DMS 273 (cell line): ENCODE measurements around the gene ZNF740.
"Not testable (repeated sequence)": the region's sequence is repeated elsewhere in the genome, so short reads cannot be mapped to it uniquely, and the experiment has no call there.

Source experiments
- DNase-seq: peaks from one replicate; lab custom pipeline; 2025; ENCODE audit not compliant: unreplicated experiment; lab: John Stamatoyannopoulos, UW

ZNF740 gene, protein sequence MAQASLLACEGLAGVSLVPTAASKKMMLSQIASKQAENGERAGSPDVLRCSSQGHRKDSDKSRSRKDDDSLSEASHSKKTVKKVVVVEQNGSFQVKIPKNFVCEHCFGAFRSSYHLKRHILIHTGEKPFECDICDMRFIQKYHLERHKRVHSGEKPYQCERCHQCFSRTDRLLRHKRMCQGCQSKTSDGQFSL

DNA sequence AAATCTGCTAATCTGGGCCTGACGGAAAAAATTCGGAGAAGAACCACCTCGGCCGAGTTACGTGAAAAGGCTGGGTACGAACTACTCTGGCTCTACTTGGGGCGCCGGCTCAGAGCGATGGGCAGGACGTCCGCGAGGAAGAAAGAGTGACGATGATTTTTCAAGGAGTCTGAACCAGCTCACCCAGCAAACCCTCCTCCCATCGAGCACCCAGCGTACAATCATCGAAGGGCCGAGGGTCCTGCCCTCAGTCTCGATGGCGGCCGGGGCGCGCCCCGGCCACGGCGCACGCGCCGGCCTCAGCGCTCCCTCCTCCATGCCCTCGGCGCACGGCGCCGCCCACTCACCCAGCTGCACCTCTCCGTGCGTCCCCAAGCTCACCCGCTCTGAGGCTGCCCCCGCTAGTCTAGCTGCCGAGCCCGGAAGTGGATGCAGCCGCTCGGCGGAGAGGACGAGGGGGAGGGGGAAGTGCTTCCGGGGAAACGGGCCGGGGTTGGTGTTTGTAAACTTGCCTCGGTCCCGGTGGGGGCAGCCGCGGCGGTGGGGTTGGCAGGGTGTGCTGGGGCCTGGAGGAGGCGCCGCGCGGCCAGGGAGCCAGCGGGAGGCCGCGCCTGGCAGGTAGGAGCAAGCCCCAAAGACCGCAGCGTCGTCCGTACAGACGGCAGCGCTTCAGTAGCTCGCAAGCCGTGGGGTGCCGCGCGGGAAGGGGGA, at the start of gene ZNF740, which contains the start of gene CSAD:
Gene ZNF740 (plus strand): TSS at position 503 of the 711 bp plus-strand sequence. CDS start 1,262 bp downstream, outside the sequence.
Gene CSAD (minus strand): TSS at position 706 of the 711 bp plus-strand sequence. CDS start 7,455 bp downstream, outside the sequence.
- DNase-seq: peak; percentile 97

DNA sequence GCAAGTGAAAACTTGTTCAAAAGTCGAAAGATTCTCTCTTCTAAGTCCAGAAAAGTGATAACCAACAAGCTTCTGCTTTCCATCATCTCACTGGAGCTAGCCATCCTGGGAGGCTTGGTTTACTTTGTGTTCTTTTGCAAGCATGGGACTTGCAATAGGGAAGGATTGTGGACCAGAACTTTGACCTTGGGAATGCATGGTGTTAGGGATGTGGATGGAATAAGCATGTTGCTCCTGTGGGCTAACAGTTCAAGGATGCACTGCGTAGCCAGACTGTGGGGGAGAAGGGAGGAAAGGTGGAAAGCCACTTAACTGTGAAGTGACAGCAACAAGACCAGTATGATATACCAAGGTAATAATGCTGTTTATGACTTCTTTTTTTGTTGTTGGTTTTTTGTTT, 48.7 kb upstream of the ZNF740 start:
- DNase-seq: no peak

DNA sequence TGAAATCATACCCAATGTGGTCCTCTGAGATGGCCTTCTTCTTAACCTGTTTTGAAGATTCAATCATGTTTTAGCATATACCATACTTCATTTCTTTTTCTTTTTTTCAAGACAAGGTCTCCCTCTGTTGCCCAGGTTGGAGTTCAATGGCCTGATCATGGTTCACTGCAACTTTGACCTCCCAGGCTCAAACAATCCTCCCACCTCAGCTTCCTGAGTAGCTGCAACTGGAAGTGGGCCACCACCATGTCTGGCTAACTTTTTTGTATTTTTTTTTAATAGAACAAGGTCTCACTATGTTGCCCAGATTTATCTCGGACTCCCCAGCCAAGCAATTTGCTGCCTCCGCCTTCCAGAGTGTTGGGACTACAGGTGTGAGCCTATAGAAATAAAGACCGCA, 46.8 kb upstream of the ZNF740 start:
- DNase-seq: no peak

DNA sequence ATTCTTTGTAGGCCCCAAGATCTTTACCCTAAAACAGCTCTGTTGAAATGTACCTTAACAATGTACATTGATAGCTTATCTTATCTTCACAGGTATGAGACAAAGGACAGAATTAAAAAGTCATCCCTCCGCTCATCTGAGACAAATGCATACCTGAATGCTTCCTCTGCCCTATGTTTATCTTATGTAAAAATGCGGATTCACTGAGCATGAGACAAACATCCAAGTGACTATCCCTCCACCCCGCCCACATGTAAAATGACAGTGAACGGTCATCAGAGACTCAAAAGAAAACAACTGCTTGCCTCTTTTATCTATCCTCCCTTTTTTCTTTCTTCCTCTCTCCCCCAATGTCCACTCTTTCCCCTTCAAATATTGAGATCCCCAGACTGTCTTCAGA, 37.2 kb upstream of the ZNF740 start:
- DNase-seq: no peak

DNA sequence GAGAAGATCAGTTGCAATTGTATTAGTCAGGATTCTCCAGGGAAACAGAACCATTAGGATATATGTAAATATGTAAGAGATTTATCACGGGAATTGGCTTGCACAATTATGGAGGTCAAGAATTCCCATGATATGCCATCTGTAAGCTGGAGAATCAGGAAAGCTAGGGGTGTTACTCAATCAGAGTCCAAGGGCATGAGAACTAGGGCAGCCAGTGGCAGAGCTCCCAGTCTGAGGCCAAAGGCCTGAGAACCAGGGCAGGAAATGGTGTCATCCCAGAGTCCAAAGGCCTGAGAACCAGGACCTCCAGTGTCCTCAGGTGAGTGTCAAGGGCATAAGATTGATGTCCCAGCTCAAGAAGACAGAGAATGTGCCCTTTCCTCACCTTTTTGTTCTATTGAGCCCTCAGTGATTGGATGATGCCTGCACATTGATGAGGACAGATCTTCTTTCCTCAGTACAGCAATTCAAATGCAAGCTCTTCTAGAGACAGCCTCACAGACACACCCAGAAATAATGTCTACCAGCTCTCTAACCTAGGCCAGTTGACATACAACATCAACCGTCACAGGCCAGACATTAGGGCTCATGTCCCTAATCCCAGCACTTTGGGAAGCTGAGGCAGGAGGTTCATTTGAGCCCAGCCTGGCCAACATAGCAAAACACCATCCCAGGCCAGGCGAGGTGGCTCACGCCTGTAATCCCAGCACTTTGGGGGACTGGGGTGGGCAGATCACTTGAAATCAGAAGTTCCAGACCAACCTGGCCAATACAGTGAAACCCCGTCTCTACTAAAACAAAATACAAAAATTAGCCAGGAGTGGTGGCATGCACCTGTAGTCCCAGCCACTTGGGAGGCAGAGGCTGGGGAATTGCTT, 34.9 kb upstream of the ZNF740 start:
- no peak for DNase-seq

DNA sequence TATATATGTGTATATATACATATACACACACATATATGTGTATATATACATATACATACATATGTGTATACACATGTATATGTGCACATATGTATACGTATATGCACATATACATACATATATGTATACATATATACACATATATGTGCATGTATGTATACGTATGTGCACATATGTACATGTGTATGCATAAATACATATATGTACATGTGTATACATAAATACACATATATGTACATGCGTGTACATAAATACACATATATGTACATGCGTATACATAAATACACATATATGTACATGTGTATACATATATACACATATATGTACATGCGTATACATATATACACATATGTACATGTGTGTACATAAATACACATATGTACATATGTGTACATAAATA, 33.3 kb upstream of the ZNF740 start:
- no peak for DNase-seq

DNA sequence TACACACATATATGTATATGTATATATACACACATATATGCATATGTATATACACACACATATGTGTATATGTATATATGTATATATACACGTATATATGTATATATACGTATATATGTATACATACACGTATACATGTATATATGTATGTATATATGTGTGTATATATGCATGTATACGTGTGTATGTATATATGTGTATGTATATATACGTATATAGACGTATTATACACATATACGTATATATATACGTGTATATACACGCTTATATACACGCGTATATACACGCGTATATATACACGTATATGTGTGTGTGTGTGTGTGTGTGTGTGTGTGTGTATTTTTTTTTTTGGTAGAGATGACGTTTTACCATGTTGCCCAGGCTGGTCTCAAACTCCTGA, 32.9 kb upstream of the ZNF740 start:
- DNase-seq: no peak

DNA sequence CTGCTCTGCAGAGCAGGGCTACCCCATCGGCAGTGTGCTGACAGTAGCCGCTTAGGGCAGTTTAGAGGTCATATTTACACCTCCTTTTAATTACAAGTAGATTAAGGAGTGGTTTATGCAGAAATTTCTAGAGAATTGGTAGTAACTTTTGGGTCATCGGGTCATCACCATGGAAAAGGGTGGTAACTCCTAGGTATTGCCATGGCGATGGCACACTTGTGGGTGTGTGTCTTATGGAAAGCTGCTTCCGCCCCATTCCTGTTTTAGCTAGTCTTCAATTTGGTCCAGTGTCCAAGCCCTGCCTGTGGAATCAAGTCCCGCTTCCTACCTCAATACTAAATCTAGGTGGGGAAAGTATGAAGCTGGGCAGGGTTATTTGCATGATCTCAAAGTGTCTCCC, 29.5 kb upstream of the ZNF740 start:
- DNase-seq: no peak

DNA sequence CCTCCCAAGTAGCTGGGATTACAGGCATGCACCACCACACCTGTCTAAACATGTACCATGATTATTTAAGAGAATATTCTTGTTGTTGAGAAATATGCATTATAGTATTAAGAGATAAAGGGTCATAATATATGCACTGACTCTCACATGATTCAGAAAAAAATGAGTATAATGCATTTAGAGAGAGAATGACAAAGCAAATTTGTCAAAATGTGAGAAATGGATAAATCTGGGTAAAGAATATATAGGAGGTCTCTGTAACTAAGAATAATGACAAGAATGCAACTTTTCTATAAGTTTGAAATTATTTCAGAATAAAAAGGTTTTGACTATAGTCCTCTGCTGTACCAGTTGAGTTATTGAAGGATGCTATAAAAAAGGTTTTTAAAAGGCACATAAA, 28.1 kb upstream of the ZNF740 start:
- no peak for DNase-seq

DNA sequence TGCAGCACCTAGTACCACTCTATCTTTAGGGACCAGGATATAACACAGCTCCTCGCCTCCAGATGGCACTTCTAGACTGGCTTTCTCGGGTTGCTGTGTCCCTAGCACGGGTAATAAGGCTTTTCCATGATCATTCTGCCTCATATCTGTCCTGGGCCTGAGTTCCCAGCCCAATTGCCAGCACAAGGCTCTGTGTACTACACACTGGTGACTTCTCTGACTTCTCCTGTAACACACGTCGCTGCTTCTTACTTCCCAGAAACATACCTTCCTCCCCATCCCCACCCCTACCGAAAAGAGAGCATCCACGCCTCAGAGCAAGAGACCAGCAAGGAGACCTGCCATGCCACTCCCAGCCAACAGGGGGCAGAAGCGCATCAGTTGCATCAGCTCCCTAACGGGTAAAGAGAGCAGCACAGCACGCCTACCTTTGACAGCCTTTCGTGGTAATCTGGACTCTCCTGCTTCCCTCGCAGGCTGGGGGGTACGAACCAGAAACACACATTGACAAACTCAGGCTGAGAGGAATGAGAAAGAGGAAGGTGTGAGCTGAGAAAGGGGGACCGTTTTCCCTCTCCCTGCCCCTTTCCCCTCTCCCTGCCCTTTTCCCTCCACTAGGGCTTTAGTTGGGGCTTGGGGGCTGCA, 21.2 kb upstream of the ZNF740 start:
- DNase-seq: peak; percentile 86

DNA sequence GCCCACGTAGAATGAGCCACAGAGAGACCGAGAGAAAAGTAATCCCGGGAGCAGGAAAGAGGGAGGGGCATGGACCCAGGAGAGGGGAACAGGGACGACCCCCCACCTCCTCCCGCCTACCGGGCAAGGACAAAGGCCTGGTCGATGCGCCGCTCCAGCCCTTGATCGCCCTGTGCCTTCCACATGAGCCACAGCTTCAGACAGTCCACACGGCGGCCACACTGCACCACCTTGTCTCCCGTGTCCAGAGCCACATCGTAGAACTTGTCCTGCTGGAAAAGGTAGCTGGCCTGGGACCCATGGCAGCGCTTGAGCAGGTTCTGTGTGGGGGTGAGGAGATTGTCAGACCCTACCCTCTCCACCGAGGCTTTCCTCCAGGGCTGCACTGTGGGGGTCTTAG, 20.5 kb upstream of the ZNF740 start:
- no peak for DNase-seq

DNA sequence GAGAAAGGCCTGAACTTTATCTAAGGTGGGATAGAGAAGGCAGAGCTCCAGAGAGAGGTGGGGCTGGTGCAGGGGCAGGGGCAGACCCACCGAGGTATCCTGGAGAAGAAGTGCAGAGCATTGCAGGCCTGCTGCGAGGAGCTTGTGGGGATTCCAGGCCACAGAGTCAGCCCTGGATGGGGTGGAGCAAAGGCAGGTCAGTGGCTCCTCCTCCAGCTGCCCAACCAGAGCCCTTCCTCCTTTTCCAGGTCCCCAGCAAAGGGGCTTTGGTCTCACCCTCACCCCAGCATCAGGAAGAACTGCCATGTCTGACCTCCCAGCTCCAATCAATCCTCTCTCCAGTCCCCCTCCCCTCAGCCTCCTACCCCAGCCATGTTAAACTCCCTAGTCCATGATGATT, 19.8 kb upstream of the ZNF740 start:
- DNase-seq: no peak

DNA sequence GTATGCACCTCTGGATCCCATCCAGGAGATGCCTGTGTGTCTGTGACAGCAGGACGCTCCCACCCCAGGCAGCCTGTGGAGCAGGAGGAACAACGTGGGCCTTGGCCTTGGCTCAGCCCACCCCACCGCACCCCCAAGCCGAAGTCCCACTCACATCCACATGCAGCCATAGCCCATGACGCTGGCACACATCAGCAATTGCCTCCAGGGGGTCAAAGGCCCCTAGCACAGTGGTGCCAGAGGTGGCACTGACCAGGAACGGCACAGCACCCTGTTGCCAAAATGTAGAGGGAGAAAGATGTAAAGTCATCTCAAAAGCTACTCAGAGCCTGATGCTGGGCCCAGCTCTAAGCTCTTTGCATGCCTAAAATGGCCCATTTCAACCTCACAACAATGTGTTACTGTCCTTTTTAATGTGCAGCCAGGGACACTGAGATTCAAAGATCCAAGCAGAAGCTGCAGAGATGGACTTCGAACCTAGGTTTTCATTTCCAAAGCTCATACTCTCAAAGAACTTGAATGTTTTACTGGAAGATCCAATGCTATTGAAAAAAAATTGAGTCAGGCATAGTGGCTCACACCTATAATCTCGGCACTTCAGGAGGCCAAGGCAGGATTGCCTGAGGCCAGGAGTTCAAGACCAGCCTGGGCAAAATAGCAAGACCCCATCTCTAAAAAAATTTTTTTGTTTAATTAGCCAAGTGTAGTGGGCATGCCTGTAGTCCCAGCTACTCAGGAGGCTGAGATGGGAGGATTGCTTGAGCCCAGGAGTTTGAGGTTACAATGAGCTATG, 19.2 kb upstream of the ZNF740 start:
- DNase-seq: no peak

DNA sequence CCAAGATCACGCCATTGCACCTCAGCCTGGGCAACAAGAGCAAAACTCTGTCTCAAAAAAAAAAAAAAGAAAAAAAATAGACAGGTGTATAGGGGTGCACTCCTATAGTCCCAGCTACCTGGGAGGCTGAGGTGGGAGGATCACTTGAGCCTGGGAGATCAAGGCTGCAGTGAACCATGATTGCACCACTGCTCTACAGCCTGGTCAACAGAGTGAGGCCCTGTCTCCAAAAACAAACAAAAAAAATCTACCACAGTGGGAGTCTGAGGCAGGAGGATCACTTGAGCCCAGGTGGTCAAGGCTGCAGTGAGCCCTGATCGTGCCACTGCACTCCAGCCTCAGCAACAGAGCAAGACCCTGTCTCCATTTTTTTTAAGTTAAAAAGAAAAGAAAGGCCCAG, 17.5 kb upstream of the ZNF740 start:
- DNase-seq: not testable (repeated sequence)

DNA sequence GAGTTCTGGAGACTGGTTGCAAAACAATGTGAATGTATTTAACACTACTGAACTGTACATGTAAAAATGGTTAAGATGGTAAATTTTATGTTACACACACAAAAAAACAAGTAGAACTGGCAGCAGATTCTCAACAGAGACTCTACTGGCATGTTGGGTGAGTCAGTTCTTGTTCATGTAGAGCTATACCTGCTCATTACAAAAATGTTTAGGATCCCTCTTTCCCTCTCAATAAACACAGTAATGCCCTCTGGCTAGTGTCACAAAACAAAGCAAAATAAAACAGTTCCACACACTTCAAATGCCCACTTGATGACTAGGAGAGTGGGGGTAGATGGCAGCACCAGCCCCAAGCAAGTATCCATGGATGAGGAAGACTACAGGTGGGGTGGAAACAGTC, 13.7 kb upstream of the ZNF740 start:
- DNase-seq: no peak

DNA sequence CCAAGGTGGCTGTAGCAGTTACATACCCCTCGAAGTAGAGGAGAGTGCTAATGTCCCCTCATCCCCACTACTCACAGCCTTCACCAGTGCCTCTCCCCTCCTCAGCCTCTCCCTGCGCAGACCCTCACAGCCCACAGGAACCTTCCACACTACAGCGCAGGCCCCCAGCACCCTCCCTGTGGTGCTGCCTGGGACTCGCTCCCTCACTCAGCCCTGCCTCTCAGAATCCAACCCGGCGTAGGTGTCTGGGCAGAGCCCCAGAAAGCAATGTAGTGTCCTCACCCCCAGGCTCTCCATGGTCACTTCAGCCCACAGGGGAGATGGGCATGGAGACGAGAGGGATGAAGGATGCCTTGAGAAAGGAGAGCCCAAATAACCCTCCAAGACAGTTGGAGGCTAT, 10.9 kb upstream of the ZNF740 start:
- DNase-seq: no peak

DNA sequence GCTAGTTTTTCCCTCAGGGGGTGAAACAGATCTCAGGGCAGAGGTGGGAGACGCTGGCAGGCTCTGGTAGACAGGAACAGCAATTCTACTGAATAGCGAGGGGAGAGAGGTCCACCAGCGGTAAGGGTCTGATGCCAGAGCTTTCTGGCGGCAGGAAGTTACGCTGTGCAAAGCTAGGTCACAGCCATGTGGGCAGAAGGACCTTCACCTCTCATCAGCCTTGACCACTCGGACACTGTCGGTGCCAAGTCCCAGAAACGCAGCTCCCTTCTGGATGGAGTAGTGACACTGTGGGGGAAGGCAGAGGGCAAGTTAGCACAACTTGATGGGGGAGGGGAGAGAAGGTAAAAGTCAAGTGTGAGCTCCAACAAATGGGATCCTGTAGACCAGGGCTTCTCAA, 10.3 kb upstream of the ZNF740 start:
- no peak for DNase-seq

DNA sequence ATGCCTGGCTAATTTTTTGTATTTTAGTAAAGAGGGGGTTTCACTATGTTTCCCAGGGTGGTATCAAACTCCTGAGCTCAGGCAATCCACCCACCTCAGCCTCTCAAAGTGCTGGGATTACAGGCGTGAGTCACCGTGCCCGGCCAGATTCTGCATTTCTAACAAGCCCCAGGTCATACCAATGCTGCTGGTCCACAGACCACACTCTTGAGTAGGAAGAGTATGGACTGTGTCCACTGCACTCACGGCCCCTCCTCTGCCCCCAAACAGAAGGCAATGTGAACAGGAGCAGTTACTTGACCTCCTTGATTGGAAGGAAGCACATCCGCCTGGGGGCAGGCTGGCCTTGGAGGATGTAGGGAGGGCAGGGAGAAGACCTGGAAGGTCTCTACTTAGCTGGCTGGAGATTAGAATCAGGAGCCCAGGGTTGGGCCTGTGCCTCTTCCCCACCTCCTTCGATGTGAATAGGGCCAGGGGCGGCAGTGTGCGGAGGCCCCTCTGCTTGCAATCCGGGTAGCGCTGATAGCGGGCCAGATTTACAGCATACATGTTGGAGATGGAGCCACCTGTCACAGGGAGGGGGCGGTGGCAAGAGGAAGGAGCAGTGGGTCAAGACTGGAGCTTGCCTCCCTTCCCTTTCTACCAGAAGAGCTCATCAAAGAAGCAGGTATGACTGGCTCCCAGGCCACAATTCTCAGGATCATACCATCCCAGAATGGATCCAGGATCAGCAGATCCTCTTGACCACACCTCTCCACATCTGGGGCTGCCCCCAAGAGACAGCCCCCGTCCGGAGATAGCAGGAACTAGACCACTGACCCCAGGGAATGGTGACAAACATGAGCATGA, 9.4 kb upstream of the ZNF740 start:
- DNase-seq: no peak

DNA sequence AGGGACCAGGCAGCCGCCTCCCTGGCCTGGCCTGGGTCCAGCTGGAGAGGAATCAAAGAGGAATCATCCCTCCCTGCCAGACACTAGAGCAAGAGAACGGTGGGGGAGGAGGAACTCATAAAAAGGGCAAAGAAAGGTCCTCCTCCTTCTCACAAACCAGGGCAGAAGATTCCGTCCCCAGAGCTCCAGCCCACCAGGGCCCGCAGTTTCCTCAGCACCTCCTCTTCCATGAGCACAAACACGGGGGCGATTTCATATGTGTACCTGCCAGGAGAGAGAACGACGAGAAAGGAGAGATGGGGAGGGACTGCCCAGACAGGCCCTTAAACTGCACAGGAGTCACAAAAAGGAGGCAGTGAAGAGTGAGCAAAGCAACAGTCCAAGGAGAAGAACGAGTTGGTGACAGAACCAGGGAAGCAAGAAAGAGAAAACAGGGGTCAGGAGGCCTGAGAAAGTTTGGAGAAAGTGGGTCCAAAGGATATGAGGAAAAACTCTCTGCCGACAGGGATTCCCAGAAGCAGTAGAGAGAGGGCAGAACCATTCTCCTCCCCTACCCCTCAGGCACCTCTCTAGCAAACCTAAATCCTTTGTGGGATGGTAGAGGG, 8.7 kb upstream of the ZNF740 start:
- DNase-seq: peak; percentile 13
